Mesodermal cell (in vitro differentiated cells): ENCODE measurements around the gene ARID5B.

Source experiments
- H3K27ac ChIP-seq: 2 replicates; pipeline ENCODE4 v1.7.0; 2013; ENCODE audit warnings: mild to moderate bottlenecking, low read depth, low read length, moderate library complexity; ENCODE audit not compliant: severe bottlenecking
- H3K36me3 ChIP-seq: 2 replicates; pipeline ENCODE4 v1.7.1; 2013; ENCODE audit warnings: mild to moderate bottlenecking, low read length, moderate library complexity; ENCODE audit not compliant: control insufficient read depth, insufficient read depth
- H3K4me1 ChIP-seq: one replicate; pipeline ENCODE4 v1.7.1; 2013; ENCODE audit warnings: mild to moderate bottlenecking, low read length; ENCODE audit not compliant: insufficient read depth, control insufficient read depth, poor library complexity, severe bottlenecking
- H3K4me3 ChIP-seq: 2 replicates; pipeline ENCODE4 v1.7.0; 2013; ENCODE audit warnings: low read length, control low read depth, mild to moderate bottlenecking; ENCODE audit not compliant: insufficient read depth, poor library complexity, severe bottlenecking; ENCODE audit errors: extremely low read depth
- H3K9me3 ChIP-seq: 2 replicates; pipeline ENCODE4 v1.7.1; 2013; ENCODE audit warnings: mild to moderate bottlenecking, low read length, moderate library complexity; ENCODE audit not compliant: control insufficient read depth
- WGBS, 2 experiments: methylation state at CpG; one replicate each; pipeline ENCODE4 v1.1.5; 2013; ENCODE audit warnings: missing lambda C conversion rate in 2 of 2; ENCODE audit not compliant: insufficient coverage in 2 of 2; 5-methylcytosine and 5-hydroxymethylcytosine counted together

Gene ARID5B

DNA sequence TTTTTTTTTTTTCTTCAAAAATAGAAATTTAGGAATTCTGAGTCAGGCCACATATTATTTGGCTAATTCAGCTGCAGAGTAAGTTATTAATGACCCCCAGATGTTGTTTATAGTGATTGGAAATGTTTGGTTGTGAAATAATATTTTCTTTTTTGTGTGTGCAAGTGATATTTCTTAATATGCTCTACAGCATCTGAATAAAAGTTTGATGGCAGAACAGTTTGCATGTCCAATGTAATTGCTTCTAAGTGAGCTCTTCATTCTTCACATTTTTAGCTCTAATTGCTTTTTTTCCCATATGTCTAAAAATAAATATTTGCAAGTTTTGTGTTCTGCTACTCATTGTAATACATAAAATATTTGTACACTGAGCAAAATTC, 116.0 kb downstream of the ARID5B start:
- Histone ChIP-seq H3K4me1 (peaks cover 7% of the 10 kb centered on the region), H3K36me3 (peaks cover 4% of the 10 kb centered on the region), H3K9me3 (no peaks in the 10 kb centered on the region), H3K4me3 (no peak overlapping the region), H3K27ac (no peak overlapping the region)

DNA sequence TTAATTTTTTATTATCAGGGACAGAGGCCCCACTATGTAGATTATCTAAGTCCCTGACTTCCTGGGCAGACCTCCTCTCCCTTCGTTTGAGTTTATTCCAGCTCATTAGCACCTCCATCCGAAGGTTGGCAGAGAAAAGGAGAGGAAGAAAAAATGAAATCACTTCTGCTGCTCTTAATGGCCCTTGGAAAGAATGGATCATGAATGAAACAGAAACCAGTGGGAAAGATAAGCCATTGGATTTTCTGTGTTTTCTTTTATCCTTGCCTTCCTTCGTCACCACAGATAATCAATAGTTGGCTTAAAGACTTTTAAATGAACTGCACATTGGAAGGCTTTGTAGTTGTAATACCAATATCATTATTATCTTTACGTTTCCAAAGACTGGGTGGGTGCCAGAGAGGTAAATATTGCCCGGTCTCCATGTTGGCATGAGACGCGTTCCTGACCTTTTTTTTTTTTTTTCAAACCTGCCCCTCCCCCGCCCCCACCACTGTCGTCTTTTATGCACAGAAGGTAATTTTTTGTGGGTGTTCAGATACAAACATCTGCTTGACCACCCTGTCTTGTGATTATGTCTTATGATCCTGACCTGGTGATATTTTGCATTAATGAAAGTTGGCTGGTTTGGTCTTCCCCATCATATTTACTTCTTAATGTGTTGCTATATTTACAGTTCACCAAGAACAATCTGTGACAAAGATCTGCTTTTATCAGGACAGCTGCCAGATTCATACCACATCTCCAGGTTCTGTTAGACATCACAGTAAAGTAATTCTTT, 116.8 kb downstream of the ARID5B start:
- Histone ChIP-seq H3K27ac (no peak overlapping the region), H3K4me3 (no peak overlapping the region), H3K4me1 (peaks cover 7% of the 10 kb centered on the region), H3K36me3 (peaks cover 4% of the 10 kb centered on the region), H3K9me3 (peaks cover 6% of the 10 kb centered on the region)
- 63% methylated on average over 1 of the region's 9 CpGs; no CpG with 5 or more reads in 1 of the 2 experiments for WGBS, 2 experiments

DNA sequence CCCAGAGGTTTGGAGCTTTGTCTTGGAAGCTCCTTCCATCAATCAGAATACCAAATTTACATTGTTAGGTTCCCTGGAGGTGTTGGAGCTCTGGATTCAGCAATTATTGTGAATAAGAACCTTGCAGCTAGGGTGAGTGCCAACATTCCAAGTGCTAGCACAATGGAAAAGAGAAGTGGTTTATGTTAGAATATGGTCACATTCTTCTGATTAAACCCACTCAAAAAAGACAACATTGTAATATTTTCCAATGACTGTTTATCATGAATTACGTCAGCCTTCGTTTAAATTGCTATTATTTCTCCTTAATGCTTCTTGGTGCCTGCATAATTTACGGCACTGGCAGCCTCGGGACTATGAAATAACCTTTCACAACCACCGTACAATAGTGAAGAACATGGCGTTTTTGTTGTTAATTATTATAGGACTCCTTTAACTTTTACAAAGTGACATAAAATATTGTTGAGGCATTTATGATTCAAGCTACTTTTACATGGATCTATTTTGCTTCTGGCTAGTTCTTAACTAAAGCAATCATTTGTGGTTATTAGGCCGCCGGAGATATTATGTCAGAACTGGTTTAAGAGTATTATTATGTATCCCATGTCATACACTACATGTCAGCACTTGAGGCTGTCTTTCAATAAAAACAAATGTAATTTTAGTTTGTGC, 117.7 kb downstream of the ARID5B start:
- peaks cover 8% of the 10 kb centered on the region for H3K9me3 ChIP-seq
- 74 to 96% methylated on average over 2 to 3 of the region's 8 CpGs for WGBS, 2 experiments
- H3K4me1 ChIP-seq: peaks cover 7% of the 10 kb centered on the region
- H3K4me3 ChIP-seq: no peak overlapping the region
- H3K27ac ChIP-seq: no peak overlapping the region
- peaks cover 4% of the 10 kb centered on the region for H3K36me3 ChIP-seq

- H3K27ac ChIP-seq: no peak overlapping the region
Measured at GRCh38 chr10:62019685-62020359, 118.3 kb downstream of the ARID5B start.

GRCh38 chr10:62021128-62021665, 119.7 kb downstream of the ARID5B start:
- H3K4me1 ChIP-seq: peaks cover 14% of the 10 kb centered on the region
- H3K36me3 ChIP-seq: no peaks in the 10 kb centered on the region
- no peak overlapping the region for H3K27ac ChIP-seq
- H3K9me3 ChIP-seq: peaks cover 8% of the 10 kb centered on the region
- no CpG with 5 or more reads among the region's 2 CpGs for WGBS, 2 experiments
- H3K4me3 ChIP-seq: no peak overlapping the region

More at GRCh38 chr10:62019685-62020359, 118.3 kb downstream of the ARID5B start:
- Histone ChIP-seq H3K4me1 (peaks cover 11% of the 10 kb centered on the region), H3K4me3 (no peak overlapping the region), H3K36me3 (no peaks in the 10 kb centered on the region), H3K9me3 (peaks cover 8% of the 10 kb centered on the region)
- 62 to 75% methylated on average over 2 to 3 of the region's 6 CpGs for WGBS, 2 experiments

DNA sequence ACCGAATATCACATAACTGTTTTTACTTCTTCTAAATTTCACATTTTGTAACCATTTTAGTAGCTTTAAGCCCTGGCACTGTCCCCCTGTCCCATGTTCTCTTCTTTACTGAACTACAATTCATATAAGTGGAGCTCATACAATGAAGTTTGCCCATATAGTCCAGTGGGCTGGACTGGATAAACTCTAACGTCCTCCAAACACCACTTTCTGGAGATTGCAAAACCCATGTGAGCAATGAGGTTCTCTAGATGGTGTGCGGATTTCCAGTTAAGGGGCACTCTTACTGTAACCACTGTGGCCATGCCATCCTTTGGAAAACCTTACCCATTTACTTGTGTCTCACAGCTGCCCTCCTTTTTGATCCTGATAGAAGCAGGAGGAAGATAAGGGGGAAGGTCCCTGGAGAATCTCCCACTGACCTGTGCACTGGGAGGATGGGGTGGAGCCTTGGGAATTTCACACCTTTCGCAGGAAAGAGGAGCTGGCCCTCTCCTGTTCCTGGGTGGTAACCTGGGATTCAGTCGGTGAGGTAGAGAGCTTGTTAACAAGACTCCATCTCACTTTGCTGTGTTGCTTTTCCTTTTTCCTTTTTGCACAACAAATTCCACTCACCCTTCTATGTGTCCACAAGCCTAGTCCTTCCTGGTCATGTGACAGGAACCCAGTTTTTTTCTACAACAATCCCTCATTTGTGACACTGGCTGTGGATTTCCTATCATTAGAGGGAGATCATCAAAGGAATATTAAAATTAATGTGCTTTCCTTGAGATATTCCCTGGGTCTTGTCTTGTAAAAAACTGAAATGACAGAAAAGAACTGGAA, 120.7 kb downstream of the ARID5B start:
- WGBS, 2 experiments: 84 to 86% methylated on average over 1 to 4 of the region's 5 CpGs
- Histone ChIP-seq H3K27ac (no peak overlapping the region), H3K36me3 (no peaks in the 10 kb centered on the region), H3K9me3 (peaks cover 8% of the 10 kb centered on the region), H3K4me3 (no peak overlapping the region), H3K4me1 (peaks cover 20% of the 10 kb centered on the region)

DNA sequence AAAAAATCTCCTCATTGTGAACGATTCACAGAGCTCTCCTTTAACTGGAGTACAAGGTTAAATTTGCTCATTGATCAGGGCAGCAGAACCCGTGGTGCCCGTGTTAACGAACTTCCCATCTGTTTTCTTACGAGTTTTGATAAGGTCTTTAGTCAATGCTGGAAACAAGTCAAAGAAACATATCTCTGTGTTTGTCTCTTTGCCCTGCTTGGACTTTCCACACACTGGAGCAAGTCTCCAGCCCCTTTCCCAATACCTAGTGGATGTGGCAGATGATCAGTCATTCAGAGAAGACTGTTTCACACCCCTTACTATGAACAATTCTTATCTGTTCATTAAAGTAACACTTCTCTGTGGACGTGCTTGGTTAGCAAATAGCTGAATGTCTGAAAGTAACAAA, 121.3 kb downstream of the ARID5B start:
- peaks cover 8% of the 10 kb centered on the region for H3K9me3 ChIP-seq
- H3K36me3 ChIP-seq: no peaks in the 10 kb centered on the region
- H3K4me1 ChIP-seq: peaks cover 20% of the 10 kb centered on the region
- 85 to 90% methylated on average over 5 to 6 of the region's 6 CpGs for WGBS, 2 experiments
- no peak overlapping the region for H3K27ac ChIP-seq
- H3K4me3 ChIP-seq: no peak overlapping the region

- Histone ChIP-seq H3K27ac (no peak overlapping the region), H3K36me3 (no peaks in the 10 kb centered on the region), H3K4me1 (peaks cover 23% of the 10 kb centered on the region), H3K9me3 (peaks cover 8% of the 10 kb centered on the region), H3K4me3 (no peak overlapping the region)
- WGBS, 2 experiments: 100% methylated on average over 1 of the region's 1 CpG; no CpG with 5 or more reads in 1 of the 2 experiments
Measured at GRCh38 chr10:62023329-62023728, 121.8 kb downstream of the ARID5B start.

DNA sequence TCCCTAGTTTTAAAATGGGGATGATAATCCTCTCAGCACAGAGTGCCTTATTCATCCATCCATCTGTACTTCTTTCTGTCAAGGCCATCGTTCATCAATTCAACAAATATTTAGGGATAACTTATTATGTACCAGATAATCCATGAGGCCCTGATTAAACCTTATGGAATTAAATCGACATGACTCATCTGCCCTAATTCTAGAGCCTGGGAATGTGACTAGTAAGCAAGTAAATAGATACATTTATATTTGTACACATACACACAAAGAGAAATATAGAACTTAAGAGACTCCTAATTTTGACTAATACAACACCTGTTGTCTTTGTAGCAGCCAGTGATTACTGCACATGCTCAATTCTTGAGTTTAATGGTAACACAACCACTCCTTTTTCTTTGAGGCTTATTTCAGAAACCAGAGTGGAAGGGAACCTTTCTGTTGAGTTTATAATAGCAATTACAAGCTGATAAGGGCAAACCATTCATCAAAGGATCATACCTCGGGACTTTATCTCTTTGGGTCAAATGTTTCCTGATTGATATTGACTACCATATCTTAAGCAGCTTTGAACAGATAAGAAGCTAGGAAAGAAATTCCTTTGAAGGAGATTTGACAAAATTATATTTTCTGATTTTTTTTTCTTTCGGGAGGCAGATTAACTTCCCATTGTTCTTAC, 122.7 kb downstream of the ARID5B start:
- Histone ChIP-seq H3K27ac (no peak overlapping the region), H3K4me3 (no peak overlapping the region), H3K9me3 (peaks cover 8% of the 10 kb centered on the region), H3K36me3 (no peaks in the 10 kb centered on the region), H3K4me1 (peaks cover 25% of the 10 kb centered on the region)
- WGBS, 2 experiments: 100% methylated on average over 1 of the region's 4 CpGs; no CpG with 5 or more reads in 1 of the 2 experiments
